ENCODE measurements around the gene CCDC83. TPM values are rescaled to one million over a fixed set of nuclear protein-coding genes. Genes with fewer than 3 reads are reported as not detected.
"Not testable (repeated sequence)": the region's sequence is repeated elsewhere in the genome, so short reads cannot be mapped to it uniquely, and the experiment has no call there.

Gene CCDC83
- total RNA-seq, 1 experiment from 2014 or later: not detected

- Histone ChIP-seq H3K4me3 (no peak overlapping the region), H3K4me1 (replicated peaks; ENCODE audit: insufficient read depth) (peaks cover 26% of the 10 kb centered on the region), H4K20me1 (ENCODE audit: insufficient read depth) (no peaks in the 10 kb centered on the region), H3K4me2 (no peak overlapping the region), H3K27ac (no peak overlapping the region), H3K9me3 (ENCODE audit: insufficient read depth, low read depth) (peaks cover 10% of the 10 kb centered on the region; the same call in 1 of the 2 replicates), H3K36me3 (ENCODE audit: low read depth) (peaks cover 6% of the 10 kb centered on the region), H3K9me2 (ENCODE audit: insufficient read depth) (no peaks in the 10 kb centered on the region), H3F3A (ENCODE audit: insufficient read depth, low read depth) (peaks cover 23% of the 10 kb centered on the region), H3K27me3 (ENCODE audit: insufficient read depth, low read depth) (no peaks in the 10 kb centered on the region), H2AFZ (no peak overlapping the region), H3K79me2 (ENCODE audit: low read depth) (no peaks in the 10 kb centered on the region)
- ChIA-PET CTCF (no interaction called here), POLR2A (ENCODE audit: unreplicated experiment) (interaction anchor here (0.7 kb wide), 1 partner anchor 11 kb away, joined by 3 read pairs; no protein-coding TSS in a partner anchor)
- no peak for DNase-seq
- intact Hi-C loops (cut with micrococcal nuclease; ENCODE audit: unreplicated experiment): no loop called here
- BruUV-seq (replicated peaks): no TSS peak
- TF ChIP-seq EZH2 (IDR thresholded peaks at IDR 0.05; ENCODE audit: low read depth): no peak
- TF ChIP-seq CTCF (conservative IDR thresholded peaks at IDR 0.05): no peak
Observed at GRCh38 chr11:85950317-85951048, 95.3 kb downstream of the CCDC83 start.

GRCh38 chr11:85951049-85951405 is 95.8 kb downstream of the CCDC83 start:
- no TSS peak for BruUV-seq (replicated peaks)
- no peaks in the 10 kb centered on the region for H3K9me2 ChIP-seq (ENCODE audit: insufficient read depth)
- CTCF ChIA-PET: no interaction called here

GRCh38 chr11:85951428-85952107 is 96.4 kb downstream of the CCDC83 start:
- Histone ChIP-seq H3K79me2 (ENCODE audit: low read depth) (no peaks in the 10 kb centered on the region), H3K27ac (no peak overlapping the region), H3K9me3 (ENCODE audit: insufficient read depth, low read depth) (peaks cover 10% of the 10 kb centered on the region; the same call in 1 of the 2 replicates), H3K4me3 (no peak overlapping the region), H3F3A (ENCODE audit: insufficient read depth, low read depth) (peaks cover 23% of the 10 kb centered on the region), H3K9me2 (ENCODE audit: insufficient read depth) (no peaks in the 10 kb centered on the region), H4K20me1 (ENCODE audit: insufficient read depth) (no peaks in the 10 kb centered on the region), H3K4me1 (replicated peaks; ENCODE audit: insufficient read depth) (peaks cover 26% of the 10 kb centered on the region), H3K4me2 (no peak overlapping the region), H3K36me3 (ENCODE audit: low read depth) (peaks cover 17% of the 10 kb centered on the region), H2AFZ (no peak overlapping the region), H3K27me3 (ENCODE audit: insufficient read depth, low read depth) (no peaks in the 10 kb centered on the region)
- CTCF ChIA-PET: no interaction called here
- no peak for DNase-seq
- no TSS peak for BruUV-seq (replicated peaks)
- intact Hi-C loops (cut with micrococcal nuclease; ENCODE audit: unreplicated experiment): no loop called here
- POLR2A ChIA-PET (ENCODE audit: unreplicated experiment): interaction anchor here (0.5 to 0.7 kb wide), 3 partner anchors 10 to 294 kb away, joined by 3 to 10 read pairs (median 7); partner anchors contain the start of gene PICALM
- no peak for TF ChIP-seq CTCF (conservative IDR thresholded peaks at IDR 0.05)
- TF ChIP-seq EZH2 (IDR thresholded peaks at IDR 0.05; ENCODE audit: low read depth): no peak

More at GRCh38 chr11:85951049-85951405, 95.8 kb downstream of the CCDC83 start:
- H3K27me3 ChIP-seq (ENCODE audit: insufficient read depth, low read depth): no peaks in the 10 kb centered on the region
- peaks cover 12% of the 10 kb centered on the region for H3K36me3 ChIP-seq (ENCODE audit: low read depth)
- no peak overlapping the region for H3K4me2 ChIP-seq
- POLR2A ChIA-PET (ENCODE audit: unreplicated experiment): interaction anchor here (0.5 to 0.7 kb wide), 3 partner anchors 11 to 294 kb away, joined by 3 to 10 read pairs (median 7); partner anchors contain the start of gene PICALM
- intact Hi-C loops (cut with micrococcal nuclease; ENCODE audit: unreplicated experiment): no loop called here
- no peaks in the 10 kb centered on the region for H3K79me2 ChIP-seq (ENCODE audit: low read depth)
- no peak for DNase-seq
- H2AFZ ChIP-seq: no peak overlapping the region
- H3K27ac ChIP-seq: no peak overlapping the region
- peaks cover 26% of the 10 kb centered on the region for H3K4me1 ChIP-seq (replicated peaks; ENCODE audit: insufficient read depth)
- peaks cover 10% of the 10 kb centered on the region; the same call in 1 of the 2 replicates for H3K9me3 ChIP-seq (ENCODE audit: insufficient read depth, low read depth)
- TF ChIP-seq CTCF (conservative IDR thresholded peaks at IDR 0.05) (no peak), EZH2 (IDR thresholded peaks at IDR 0.05; ENCODE audit: low read depth) (no peak)
- peaks cover 23% of the 10 kb centered on the region for H3F3A ChIP-seq (ENCODE audit: insufficient read depth, low read depth)
- H4K20me1 ChIP-seq (ENCODE audit: insufficient read depth): no peaks in the 10 kb centered on the region
- H3K4me3 ChIP-seq: no peak overlapping the region

- POLR2A ChIA-PET (ENCODE audit: unreplicated experiment); H3K27me3 ChIP-seq (ENCODE audit: insufficient read depth, low read depth); H3K27ac ChIP-seq; CTCF ChIA-PET; H3K79me2 ChIP-seq (ENCODE audit: low read depth); BruUV-seq (replicated peaks); H3K4me3 ChIP-seq; H3K4me2 ChIP-seq; H4K20me1 ChIP-seq (ENCODE audit: insufficient read depth); DNase-seq; H2AFZ ChIP-seq; H3K9me2 ChIP-seq (ENCODE audit: insufficient read depth); intact Hi-C loops (cut with micrococcal nuclease; ENCODE audit: unreplicated experiment); H3K9me3 ChIP-seq (ENCODE audit: insufficient read depth, low read depth): not testable (repeated sequence)
- Histone ChIP-seq H3K4me1 (replicated peaks; ENCODE audit: insufficient read depth) (peaks cover 26% of the 10 kb centered on the region), H3K36me3 (ENCODE audit: low read depth) (peaks cover 22% of the 10 kb centered on the region), H3F3A (ENCODE audit: insufficient read depth, low read depth) (peaks cover 26% of the 10 kb centered on the region)
Observed at GRCh38 chr11:85952108-85952485, 96.9 kb downstream of the CCDC83 start.

All from PC-9 (cell line).